ENCODE measurements around the gene KCNH2.

Gene KCNH2

DNA sequence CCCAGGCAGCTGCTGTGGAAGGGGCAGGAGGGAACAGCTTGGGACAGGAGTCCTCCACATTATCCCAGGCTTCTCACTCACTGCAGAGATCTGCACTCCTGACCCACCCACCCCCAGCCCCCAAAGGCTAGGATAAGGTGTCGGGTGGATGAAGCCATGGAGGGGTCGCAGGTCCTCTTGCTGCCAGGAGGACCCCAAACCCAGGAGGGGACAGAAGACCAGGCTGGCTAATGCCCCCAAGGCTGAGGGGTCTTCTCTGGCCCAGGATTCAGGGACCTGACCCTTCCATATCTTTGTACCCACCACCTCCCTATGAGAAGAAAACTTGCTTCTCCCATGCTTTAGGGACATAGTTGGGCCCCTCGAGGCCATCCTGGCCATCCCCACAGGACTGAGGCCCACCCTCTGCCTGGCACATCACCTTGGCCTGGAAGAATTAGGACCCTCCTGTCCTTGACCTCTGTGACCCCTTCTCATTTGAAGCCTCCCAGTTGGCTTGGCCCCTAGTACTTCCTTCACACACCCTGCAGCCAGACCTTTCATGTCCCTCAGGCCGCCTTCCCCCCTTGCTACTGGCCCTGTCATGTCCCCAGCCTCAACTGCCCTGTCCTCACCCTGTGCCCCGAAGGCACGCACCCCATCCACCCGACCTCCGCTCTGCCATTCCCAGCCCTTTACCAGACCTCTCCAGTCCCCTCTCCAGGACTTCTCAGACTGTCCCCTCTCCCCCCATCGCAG, 21.6 kb downstream of the KCNH2 start:
- Mint-ChIP-seq H3K4me1 (ENCODE audit: low read depth) (peaks cover 10% of the 10 kb centered on the region), H3K36me3 (peaks cover 9% of the 10 kb centered on the region), H3K27ac (no peak overlapping the region), H3K27me3 (peaks cover 17% of the 10 kb centered on the region), H3K4me3 (no peak overlapping the region), H3K9me3 (ENCODE audit: low read depth) (no peaks in the 10 kb centered on the region)

DNA sequence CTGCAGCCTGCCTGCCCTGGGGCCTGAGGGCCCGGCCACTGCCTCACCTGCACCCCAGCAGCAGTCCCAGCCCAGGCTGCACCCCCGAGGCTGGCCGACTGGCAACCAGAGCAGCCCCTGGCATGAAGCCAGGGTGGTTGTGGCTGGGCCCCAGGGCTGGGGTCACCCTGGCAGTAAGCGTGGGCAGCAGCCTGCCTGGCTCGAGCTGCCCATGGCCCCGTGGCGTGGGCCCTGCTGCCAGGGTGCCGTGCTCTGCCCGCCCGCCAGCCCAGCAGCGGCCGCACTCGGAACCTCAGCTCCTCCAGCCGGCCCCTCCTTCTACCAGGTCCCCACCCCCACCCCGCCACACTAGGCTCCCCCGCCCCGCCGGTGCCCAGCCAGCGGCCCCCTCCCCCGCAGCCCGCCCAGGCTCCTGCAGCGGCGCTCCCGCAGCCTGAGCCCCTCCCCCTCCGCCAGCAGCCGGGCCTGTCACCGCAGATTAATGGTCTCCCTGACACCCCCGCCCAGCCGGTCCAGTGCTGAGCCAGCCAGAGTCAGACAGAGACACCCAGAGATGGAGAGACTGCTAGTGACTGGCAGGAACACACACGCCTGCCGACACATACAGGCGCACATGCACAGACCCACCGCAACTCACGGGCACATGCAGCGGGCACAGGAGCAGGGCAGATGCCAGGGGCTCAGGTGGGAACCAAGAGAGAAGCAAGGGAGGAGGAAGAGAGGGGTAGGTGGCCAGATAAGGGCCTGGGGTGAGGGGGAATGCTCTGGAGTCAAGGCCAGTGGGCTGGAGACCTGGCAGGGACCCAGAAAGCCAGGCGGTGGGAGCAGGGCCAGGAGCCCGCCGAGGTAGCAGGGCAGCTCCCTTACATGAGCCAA, 22.4 kb downstream of the KCNH2 start:
- Mint-ChIP-seq H3K36me3 (peaks cover 9% of the 10 kb centered on the region), H3K27me3 (peaks cover 17% of the 10 kb centered on the region), H3K27ac (no peak overlapping the region), H3K4me1 (ENCODE audit: low read depth) (peaks cover 10% of the 10 kb centered on the region), H3K9me3 (ENCODE audit: low read depth) (no peaks in the 10 kb centered on the region), H3K4me3 (no peak overlapping the region)

DNA sequence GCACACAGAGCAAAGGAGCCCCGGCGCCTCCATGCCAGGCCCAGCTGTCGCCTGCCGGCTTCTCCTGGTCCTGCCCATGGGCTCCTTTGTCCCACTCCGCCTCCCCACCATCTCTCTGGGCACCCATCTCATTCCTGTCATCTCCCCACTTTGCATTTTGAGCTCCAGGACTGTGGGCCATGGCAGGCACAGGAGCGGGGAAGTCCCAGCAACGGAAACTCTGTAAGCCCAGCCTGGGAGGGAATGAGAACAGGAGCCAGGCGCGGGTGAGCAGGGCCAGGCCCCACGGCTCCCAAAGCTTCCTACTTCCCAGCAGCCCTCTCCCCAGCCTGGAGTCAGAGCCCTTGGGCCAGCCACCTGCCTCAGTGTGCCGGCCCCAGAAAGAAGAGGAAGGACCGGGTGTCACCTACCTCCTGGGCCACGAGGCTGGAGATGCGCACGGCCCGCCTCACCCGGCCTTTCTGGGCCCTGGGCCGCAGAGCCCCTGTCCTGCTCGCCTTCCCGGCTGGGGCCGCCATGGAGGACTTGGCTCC, 23.1 kb downstream of the KCNH2 start:
- H3K9me3 Mint-ChIP-seq (ENCODE audit: low read depth): no peaks in the 10 kb centered on the region
- no peak overlapping the region for H3K4me3 Mint-ChIP-seq
- no peak overlapping the region for H3K27ac Mint-ChIP-seq
- H3K36me3 Mint-ChIP-seq: peaks cover 9% of the 10 kb centered on the region
- peaks cover 17% of the 10 kb centered on the region for H3K27me3 Mint-ChIP-seq
- peaks cover 10% of the 10 kb centered on the region for H3K4me1 Mint-ChIP-seq (ENCODE audit: low read depth)

DNA sequence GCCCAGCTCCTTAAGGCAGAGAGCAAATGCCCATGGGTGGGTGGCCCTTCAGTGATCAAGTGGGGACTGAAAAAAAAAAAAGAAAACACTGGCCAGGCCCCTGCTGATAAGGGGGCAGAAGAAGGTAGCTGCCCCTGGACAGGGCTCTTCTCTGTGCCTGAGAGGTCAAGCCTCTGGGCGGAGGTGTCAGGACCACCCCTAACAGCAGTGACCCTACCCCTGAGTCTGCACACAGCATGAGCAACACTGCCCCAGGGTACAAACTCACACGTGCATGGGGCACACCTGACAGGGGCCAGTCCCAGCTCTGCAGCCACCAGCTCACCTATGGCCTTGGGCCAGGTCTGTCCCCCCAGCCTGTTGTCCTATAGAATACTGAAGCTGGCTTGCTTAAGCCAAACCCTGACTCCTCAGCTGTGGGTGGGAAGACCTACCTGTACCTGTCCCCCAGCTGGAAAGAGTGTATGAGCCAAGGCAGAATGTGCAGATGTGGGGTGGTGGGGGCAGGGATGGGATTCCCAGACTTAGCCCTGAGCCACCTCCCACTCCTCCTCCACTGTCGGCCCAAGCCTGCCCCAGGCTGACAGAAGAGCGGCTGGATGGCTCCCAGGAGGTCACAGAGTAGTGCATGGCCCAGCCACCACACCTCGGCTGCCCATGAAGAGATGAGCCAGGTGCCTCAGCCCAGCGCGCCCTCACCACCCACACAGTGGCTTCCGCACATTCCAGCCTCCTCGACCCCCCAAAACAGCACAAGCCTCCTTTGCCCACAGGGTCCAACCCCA, 23.7 kb downstream of the KCNH2 start:
- Mint-ChIP-seq H3K36me3 (peaks cover 9% of the 10 kb centered on the region), H3K27ac (no peak overlapping the region), H3K27me3 (peaks cover 15% of the 10 kb centered on the region), H3K9me3 (ENCODE audit: low read depth) (no peaks in the 10 kb centered on the region), H3K4me1 (ENCODE audit: low read depth) (peaks cover 7% of the 10 kb centered on the region), H3K4me3 (no peak overlapping the region)

DNA sequence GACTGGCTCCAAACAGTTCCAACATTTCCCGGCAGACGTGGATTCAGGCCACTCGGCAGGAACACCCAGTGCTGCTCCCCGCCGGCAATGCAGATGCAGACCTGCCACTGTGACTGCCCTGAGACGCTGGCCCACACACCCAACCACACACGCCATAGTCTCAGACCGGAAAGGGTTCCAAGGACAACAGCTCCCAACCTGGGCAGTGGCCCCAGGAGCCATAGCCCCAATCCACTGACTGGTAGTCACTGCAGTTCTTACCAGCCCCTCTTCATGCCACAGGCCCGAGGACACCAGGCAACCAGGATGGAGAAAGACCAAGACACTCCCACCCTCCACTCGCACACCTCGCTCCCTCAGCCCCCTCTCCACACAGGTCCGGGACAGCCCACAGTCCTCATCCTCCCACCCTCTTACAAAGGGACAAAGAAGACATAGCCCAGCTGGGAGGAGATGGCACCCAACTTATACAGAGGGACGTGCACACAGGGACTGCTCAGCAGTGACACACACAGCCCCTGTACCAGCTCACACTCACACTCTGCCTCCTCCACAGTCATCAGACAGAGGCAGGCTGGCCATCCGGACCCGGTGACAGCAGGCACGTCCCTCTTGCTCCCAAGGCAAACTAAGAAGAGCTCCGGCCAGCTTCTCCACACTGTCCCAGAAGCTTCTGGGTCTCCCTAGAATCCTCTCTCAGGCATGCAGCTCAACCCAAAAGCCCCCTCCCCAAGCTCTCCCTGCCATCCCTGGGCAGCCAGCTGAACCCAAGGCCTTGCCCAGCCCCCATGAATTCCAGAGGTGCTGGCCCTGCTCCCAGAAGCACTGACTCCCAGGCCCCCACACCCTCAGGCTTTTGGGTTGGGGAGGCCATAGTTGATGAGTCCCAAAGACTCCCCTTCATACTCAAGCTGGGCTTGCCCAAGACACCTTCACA, 24.8 kb downstream of the KCNH2 start:
- H3K9me3 Mint-ChIP-seq (ENCODE audit: low read depth): no peaks in the 10 kb centered on the region
- H3K27ac Mint-ChIP-seq: no peak overlapping the region
- no peak overlapping the region for H3K4me3 Mint-ChIP-seq
- H3K4me1 Mint-ChIP-seq (ENCODE audit: low read depth): peaks cover 4% of the 10 kb centered on the region
- H3K27me3 Mint-ChIP-seq: peaks cover 9% of the 10 kb centered on the region
- peaks cover 7% of the 10 kb centered on the region for H3K36me3 Mint-ChIP-seq

DNA sequence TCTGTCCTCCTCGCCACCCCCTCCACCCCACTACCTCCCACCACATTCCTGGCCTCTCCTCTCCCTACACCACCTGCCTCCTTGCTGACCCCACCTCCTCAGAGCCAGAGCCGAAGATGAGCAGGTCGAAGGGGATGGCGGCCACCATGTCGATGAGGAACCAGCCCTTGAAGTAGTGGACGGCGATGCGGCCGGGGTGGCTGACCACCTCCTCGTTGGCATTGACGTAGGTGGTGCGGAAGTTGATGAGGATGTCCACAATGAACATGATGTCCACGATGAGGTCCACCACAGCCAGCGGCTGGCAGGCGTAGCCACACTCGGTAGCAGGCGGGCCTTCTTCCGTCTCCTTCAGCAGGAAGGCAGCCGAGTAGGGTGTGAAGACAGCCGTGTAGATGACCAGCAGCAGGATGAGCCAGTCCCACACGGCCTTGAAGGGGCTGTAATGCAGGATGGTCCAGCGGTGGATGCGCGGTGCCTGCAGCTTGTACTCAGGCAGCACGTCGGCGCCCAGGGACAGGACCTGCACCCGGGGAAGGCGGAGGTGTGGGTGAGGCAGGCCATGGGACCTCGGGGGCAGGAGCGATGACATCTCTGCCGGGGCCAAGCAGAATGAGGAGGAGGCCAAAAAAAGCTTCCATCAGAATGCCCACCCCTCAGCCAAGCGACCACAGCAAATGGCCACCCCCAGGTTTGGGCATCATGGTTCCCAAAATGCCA, 25.6 kb downstream of the KCNH2 start:
- Mint-ChIP-seq H3K27me3 (peaks cover 9% of the 10 kb centered on the region), H3K4me3 (no peak overlapping the region), H3K9me3 (ENCODE audit: low read depth) (no peaks in the 10 kb centered on the region), H3K4me1 (ENCODE audit: low read depth) (peaks cover 4% of the 10 kb centered on the region), H3K27ac (no peak overlapping the region), H3K36me3 (peaks cover 7% of the 10 kb centered on the region)

DNA sequence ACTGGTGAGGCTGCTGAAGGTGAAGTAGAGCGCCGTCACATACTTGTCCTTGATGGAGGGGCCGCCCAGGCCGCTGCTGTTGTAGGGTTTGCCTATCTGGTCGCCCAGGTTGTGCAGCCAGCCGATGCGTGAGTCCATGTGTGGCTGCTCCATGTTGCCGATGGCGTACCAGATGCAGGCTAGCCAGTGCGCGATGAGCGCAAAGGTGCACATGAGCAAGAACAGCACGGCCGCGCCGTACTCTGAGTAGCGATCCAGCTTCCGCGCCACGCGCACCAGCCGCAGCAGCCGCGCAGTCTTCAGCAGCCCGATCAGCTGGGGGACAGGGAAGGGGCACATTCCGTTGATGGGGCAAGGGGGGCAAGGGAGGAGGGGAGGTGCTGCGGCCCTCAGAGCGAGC, 26.6 kb downstream of the KCNH2 start:
- H3K4me3 Mint-ChIP-seq: no peak overlapping the region
- peaks cover 2% of the 10 kb centered on the region for H3K36me3 Mint-ChIP-seq
- no peaks in the 10 kb centered on the region for H3K4me1 Mint-ChIP-seq (ENCODE audit: low read depth)
- no peaks in the 10 kb centered on the region for H3K9me3 Mint-ChIP-seq (ENCODE audit: low read depth)
- H3K27me3 Mint-ChIP-seq: peaks cover 2% of the 10 kb centered on the region
- no peak overlapping the region for H3K27ac Mint-ChIP-seq

DNA sequence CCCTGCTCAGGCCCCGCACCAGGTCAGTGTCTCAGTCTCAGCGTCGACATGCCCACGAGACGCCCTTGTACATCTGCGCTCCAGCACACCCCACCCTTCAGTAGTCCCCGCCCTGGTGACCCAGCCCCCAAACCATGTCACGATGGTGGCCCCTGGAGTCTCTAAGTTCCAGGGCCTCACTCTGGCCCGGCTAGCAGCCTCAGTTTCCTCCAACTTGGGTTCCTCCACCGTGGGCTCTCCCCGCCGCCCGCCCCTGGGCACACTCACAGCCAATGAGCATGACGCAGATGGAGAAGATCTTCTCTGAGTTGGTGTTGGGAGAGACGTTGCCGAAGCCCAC, 27.0 kb downstream of the KCNH2 start:
- H3K27me3 Mint-ChIP-seq: peaks cover 2% of the 10 kb centered on the region
- no peaks in the 10 kb centered on the region for H3K4me1 Mint-ChIP-seq (ENCODE audit: low read depth)

DNA sequence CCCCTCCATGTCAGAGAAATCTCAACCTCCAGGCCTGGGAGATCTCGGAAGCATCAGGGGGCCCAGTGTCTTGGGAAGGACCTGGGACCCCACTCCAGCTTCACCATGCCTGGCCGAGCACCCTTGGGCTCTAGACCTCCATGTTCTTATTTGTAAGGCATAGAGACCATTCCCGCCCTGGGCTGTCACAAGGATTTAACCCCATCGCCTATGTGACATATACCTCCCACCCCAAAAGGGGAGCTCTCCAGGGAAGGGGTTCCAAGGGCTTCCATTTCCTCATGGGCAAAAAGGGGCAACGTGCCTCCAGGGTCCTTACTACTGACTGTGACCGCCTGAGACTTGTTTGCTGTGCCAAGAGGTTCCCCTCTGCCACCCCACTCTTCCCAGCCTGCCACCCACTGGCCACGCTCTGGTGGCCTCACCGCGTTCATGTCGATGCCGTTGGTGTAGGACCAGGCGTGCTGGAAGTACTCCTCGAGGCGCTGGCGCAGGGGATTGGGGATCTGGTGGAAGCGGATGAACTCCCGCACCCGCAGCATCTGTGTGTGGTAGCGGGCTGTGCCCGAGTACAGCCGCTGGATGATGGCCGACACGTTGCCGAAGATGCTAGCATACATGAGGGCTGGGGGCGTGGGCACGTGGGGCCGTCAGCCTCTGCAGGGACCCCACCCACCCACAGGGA, 27.5 kb downstream of the KCNH2 start:
- H3K27me3 Mint-ChIP-seq: no peaks in the 10 kb centered on the region
- H3K9me3 Mint-ChIP-seq (ENCODE audit: low read depth): no peaks in the 10 kb centered on the region
- H3K36me3 Mint-ChIP-seq: no peaks in the 10 kb centered on the region
- no peaks in the 10 kb centered on the region for H3K4me1 Mint-ChIP-seq (ENCODE audit: low read depth)
- H3K4me3 Mint-ChIP-seq: no peak overlapping the region
- H3K27ac Mint-ChIP-seq: no peak overlapping the region

More for the DNA sequence above, 27.0 kb downstream of the KCNH2 start:
- H3K4me3 Mint-ChIP-seq: no peak overlapping the region
- no peak overlapping the region for H3K27ac Mint-ChIP-seq
- peaks cover 2% of the 10 kb centered on the region for H3K36me3 Mint-ChIP-seq
- no peaks in the 10 kb centered on the region for H3K9me3 Mint-ChIP-seq (ENCODE audit: low read depth)

DNA sequence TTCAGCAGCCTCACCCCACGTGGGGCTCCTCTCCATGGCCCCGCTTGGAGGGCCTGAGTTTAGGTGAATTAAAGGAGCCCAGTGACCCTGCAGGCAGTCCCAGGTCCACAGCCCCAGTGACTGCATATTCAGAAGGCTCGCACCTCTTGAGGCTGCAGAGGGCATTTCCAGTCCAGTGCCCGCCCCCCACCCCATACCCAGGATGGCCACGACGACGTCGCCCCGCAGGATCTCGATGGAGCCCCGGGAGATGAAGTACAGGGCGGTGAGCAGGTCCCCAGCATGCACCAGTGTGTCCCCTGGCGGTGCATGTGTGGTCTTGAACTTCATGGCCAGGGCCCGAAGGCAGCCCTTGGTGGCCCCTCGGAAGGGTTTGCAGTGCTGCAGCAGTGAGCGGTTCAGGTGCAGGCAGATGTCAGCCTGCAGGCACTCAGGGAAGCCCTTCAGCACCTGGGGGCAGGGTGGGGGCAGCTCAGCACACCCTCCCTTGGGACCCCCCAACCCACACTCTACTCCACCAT, 28.1 kb downstream of the KCNH2 start:
- Mint-ChIP-seq H3K4me1 (ENCODE audit: low read depth) (no peaks in the 10 kb centered on the region), H3K4me3 (no peak overlapping the region), H3K27ac (no peak overlapping the region), H3K36me3 (no peaks in the 10 kb centered on the region), H3K27me3 (no peaks in the 10 kb centered on the region), H3K9me3 (ENCODE audit: low read depth) (no peaks in the 10 kb centered on the region)

DNA sequence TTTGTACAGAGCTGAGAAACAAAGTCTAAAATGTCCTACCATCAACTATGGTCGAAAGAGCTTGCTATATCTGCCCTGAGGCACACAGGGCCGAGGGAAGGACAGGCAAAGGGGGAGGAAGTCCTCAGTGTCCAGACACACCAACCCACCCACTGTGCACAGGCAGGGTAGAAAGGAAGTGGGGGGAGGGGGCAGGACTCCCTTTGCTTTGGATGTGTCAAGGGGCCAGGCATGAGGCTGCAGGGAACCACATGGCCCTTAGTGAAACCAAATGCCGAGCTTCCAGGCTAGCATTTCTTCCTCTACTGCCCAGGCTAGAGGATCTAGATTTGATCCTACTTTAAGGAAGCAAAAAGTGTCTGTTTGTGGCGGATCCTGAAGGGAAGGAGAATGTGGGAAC, 28.6 kb downstream of the KCNH2 start:
- Mint-ChIP-seq H3K36me3 (no peaks in the 10 kb centered on the region), H3K4me3 (no peak overlapping the region), H3K27me3 (no peaks in the 10 kb centered on the region), H3K9me3 (ENCODE audit: low read depth) (no peaks in the 10 kb centered on the region), H3K4me1 (ENCODE audit: low read depth) (no peaks in the 10 kb centered on the region), H3K27ac (no peak overlapping the region)

DNA sequence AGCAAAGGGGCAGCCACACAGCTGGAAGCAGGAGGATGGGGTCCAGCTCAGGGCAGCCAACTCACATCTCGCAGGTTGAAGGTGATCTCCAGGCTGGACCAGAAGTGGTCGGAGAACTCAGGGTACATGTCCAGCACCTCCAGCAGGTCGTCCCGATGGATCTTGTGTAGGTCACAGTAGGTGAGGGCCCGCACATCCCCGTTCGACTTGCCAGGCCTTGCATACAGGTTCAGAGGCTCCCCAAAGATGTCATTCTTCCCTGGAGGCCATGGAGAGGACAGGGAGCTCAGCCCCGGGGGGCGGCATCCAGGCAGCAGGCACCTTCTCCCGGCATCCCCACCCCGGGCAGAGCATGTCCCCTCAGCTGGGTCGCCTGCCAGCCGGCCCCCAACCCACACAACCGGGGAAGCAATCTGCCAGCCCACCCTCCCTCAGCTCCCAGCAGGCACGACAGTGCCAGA, 29.3 kb downstream of the KCNH2 start:
- H3K27me3 Mint-ChIP-seq: no peaks in the 10 kb centered on the region
- H3K27ac Mint-ChIP-seq: no peak overlapping the region
- no peaks in the 10 kb centered on the region for H3K4me1 Mint-ChIP-seq (ENCODE audit: low read depth)
- H3K9me3 Mint-ChIP-seq (ENCODE audit: low read depth): no peaks in the 10 kb centered on the region
- no peak overlapping the region for H3K4me3 Mint-ChIP-seq
- no peaks in the 10 kb centered on the region for H3K36me3 Mint-ChIP-seq
